K562 (cell line): ENCODE data around the gene IFNGR1. TPM values are rescaled to one million over a fixed set of nuclear protein-coding genes. Genes with fewer than 3 reads are reported as not detected.

Experiments
- ATAC-seq: fragments of 200-7000 bp; cut with Tn5 transposase; 3 replicates; pipeline ENCODE4 v1.9.1; 2020; ENCODE audit warnings: moderate library complexity
- BruUV-seq: library from RNA; stranded (reverse); fragments of 400-500 nt; replicated peaks from 2 replicates; lab custom pipeline; 2021; lab: Mats Ljungman, UMichigan
- CTCF ChIA-PET: fragments of 300-600 bp; formaldehyde crosslinking; extraction: SDS; loops from one replicate; lab custom pipeline; 2021; ENCODE audit warnings: low intra/inter-chr PET ratio; lab: Yijun Ruan, JAX
- POLR2A ChIA-PET: fragments of 300-600, 350-650 bp; sonication (Branson Sonifier 250); formaldehyde crosslinking; extraction: SDS; loops from one replicate; lab custom pipeline; 2021; ENCODE audit warnings: antibody characterized with exemption, inconsistent platforms; lab: Yijun Ruan, JAX
- DNase-seq, 4 experiments: peaks; one replicate each; pipeline versions ENCODE4 v3.0.0 to v3.0.0-alpha.2; 2011 to 2018; ENCODE audit warnings: low spot score in 3 of 4, mixed read lengths in 3 of 4; ENCODE audit errors: extremely low read depth in 1 of 4
- FAIRE-seq: peaks from 2 replicates; lab custom pipeline; 2011; peaks lifted over from hg19 to GRCh38; lab: Jason Lieb, UNC
- H2AFZ ChIP-seq: 2 replicates; pipeline ENCODE4 v1.6.0; 2011; ENCODE audit warnings: low read depth, low read length, control low read depth, inconsistent platforms
- H3K27ac ChIP-seq: fragments of 200-600 bp; 3 replicates; pipeline ENCODE4 v1.8.0; 2011; ENCODE audit warnings: low read depth, mild to moderate bottlenecking, control low read depth, inconsistent platforms, low read length, moderate library complexity, mixed read lengths; ENCODE audit errors: extremely low read depth
- H3K27me3 ChIP-seq, 2 experiments: fragments of 300-600 bp in 1 of 2; 2 replicates in 1 of 2; 3 replicates in 1 of 2; pipeline versions ENCODE4 v1.6.0 to v1.8.0; 2011; ENCODE audit warnings: inconsistent platforms in 2 of 2, low read length in 2 of 2, mild to moderate bottlenecking in 1 of 2, mixed read lengths in 1 of 2, moderate library complexity in 1 of 2; ENCODE audit not compliant: control insufficient read depth in 2 of 2, insufficient read depth in 2 of 2
- H3K36me3 ChIP-seq: fragments of 300-600 bp; 3 replicates; pipeline ENCODE4 v1.8.0; 2011; ENCODE audit warnings: mild to moderate bottlenecking, low read length, inconsistent platforms; ENCODE audit not compliant: control insufficient read depth, insufficient read depth
- H3K4me1 ChIP-seq, 2 experiments: fragments of 200-600 bp in 1 of 2; replicated peaks in 1 of 2; 2 replicates in 1 of 2; 3 replicates in 1 of 2; pipeline versions ENCODE4 v1.5.1 to v1.8.0; 2011; ENCODE audit warnings: inconsistent platforms in 2 of 2, low read length in 2 of 2, mild to moderate bottlenecking in 1 of 2, mixed read lengths in 1 of 2, moderate library complexity in 1 of 2; ENCODE audit not compliant: control insufficient read depth in 2 of 2, insufficient read depth in 2 of 2
- H3K4me2 ChIP-seq: 2 replicates; pipeline ENCODE4 v1.6.1; 2011; ENCODE audit warnings: low read length, control low read depth, inconsistent platforms, mixed read lengths; ENCODE audit not compliant: insufficient read depth
- H3K4me3 ChIP-seq: fragments of 200-600 bp; sonication (generic), shearing (Covaris generic); 2 replicates; pipeline ENCODE4 v1.5.1; 2016; ENCODE audit warnings: control low read depth, inconsistent platforms
- H3K79me2 ChIP-seq: fragments of 200-600 bp; 3 replicates; pipeline ENCODE4 v1.8.0; 2011; ENCODE audit warnings: low read length, inconsistent platforms; ENCODE audit not compliant: control insufficient read depth, insufficient read depth
- H3K9ac ChIP-seq, 2 experiments: 2 replicates each; pipeline versions ENCODE4 v1.6.0 to v1.6.1; 2011; ENCODE audit warnings: low read depth in 2 of 2, low read length in 2 of 2, control low read depth in 1 of 2, inconsistent platforms in 1 of 2, mild to moderate bottlenecking in 1 of 2, mixed read lengths in 1 of 2; ENCODE audit not compliant: insufficient read depth in 1 of 2
- H3K9me1 ChIP-seq: one replicate; pipeline ENCODE4 v1.6.0; 2011; ENCODE audit warnings: inconsistent platforms, mild to moderate bottlenecking, low read length, moderate library complexity; ENCODE audit not compliant: control insufficient read depth, insufficient read depth
- H3K9me3 ChIP-seq: replicated peaks from 2 replicates; pipeline ENCODE4 v1.5.1; 2011; ENCODE audit warnings: low read depth, low read length, inconsistent platforms; ENCODE audit not compliant: control insufficient read depth, insufficient read depth
- H4K20me1 ChIP-seq: replicated peaks from 2 replicates; pipeline ENCODE4 v1.6.1; 2011; ENCODE audit warnings: low read length, inconsistent platforms, mixed read lengths; ENCODE audit not compliant: control insufficient read depth, insufficient read depth
- ATF4 ChIP-seq: fragments of 450-650 bp; formaldehyde crosslinking; IDR thresholded peaks from 2 replicates; pipeline ENCODE4 v1.4.0; 2022; ENCODE audit warnings: mild to moderate bottlenecking, moderate library complexity
- CHD4 ChIP-seq: fragments of 200-600 bp; sonication (generic); IDR thresholded peaks from 3 replicates; pipeline ENCODE4 v1.6.1; 2012; ENCODE audit warnings: low read depth, mild to moderate bottlenecking, mixed read lengths, low read length, inconsistent platforms; ENCODE audit not compliant: insufficient read depth, insufficient replicate concordance, poor library complexity, severe bottlenecking
- MLX ChIP-seq, 2 experiments: fragments of 450-650 bp in 1 of 2; sonication (generic) in 1 of 2; formaldehyde crosslinking; conservative IDR thresholded peaks; 2 replicates each; pipeline versions ENCODE4 v1.4.0 to v1.8.1; 2020 to 2022; ENCODE audit warnings: mild to moderate bottlenecking in 1 of 2, missing genetic modification reagents in 1 of 2
- RFX1 ChIP-seq: fragments of 450-650 bp; IDR thresholded peaks from 2 replicates; pipeline ENCODE4 v1.6.1; 2016; ENCODE audit warnings: mild to moderate bottlenecking, moderate library complexity
- ZNF347 ChIP-seq: fragments of 450-650 bp; formaldehyde crosslinking; IDR thresholded peaks from 2 replicates; pipeline ENCODE4 v1.4.0; 2020; ENCODE audit warnings: low read depth, mild to moderate bottlenecking, moderate library complexity
- WGBS: fragments of 100-300 bp; shearing (Covaris generic); methylation state at CpG from one replicate; pipeline ENCODE4 v1.1.6; 2016; ENCODE audit warnings: low coverage, mixed read lengths; ENCODE audit not compliant: insufficient coverage; ENCODE audit errors: missing lambda C conversion rate; 5-methylcytosine and 5-hydroxymethylcytosine counted together
- in situ Hi-C: fragments of 300-500 bp; cut with MboI; formaldehyde crosslinking; loops from 4 replicates; pipeline ENCODE4 v1.15.0; 2018; ENCODE audit warnings: inconsistent platforms, mixed read lengths
- intact Hi-C: fragments of 100-400 bp; cut with micrococcal nuclease; formaldehyde crosslinking; loops from 2 replicates; pipeline ENCODE4 v1.14.2; 2022
- polyA plus RNA-seq, 8 experiments: library from polyadenylated mRNA; depleted of rRNA in 4 of 8; stranded (reverse) in 5 of 8; unstranded in 3 of 8; fragments of >200 nt; fragmentation: Nextera tagmentation in 2 of 8; fragmentation: Illumina TruSeq in 1 of 8; extraction: Ambion mirVana in 2 of 8; extraction: Trizol in 1 of 8; gene quantifications; 2 replicates each; pipeline versions ENCODE4 v1.2.1 to v1.2.3, GENCODE V29; 2011 to 2014; ENCODE audit warnings: inconsistent platforms in 1 of 8, missing spikeins in 1 of 8
- total RNA-seq, 7 experiments: library from RNA; depleted of rRNA in 6 of 7; stranded (reverse); fragments of >200 nt in 6 of 7; fragmentation: Illumina TruSeq in 2 of 7; extraction: Trizol in 2 of 7; gene quantifications; 2 replicates each; pipeline versions ENCODE4 v1.2.1 to v1.2.3, GENCODE V29; 2011 to 2021; ENCODE audit warnings: low replicate concordance in 1 of 7
- TF ChIP-seq, protein P1 (sequence below): sonication (generic); formaldehyde crosslinking; IDR thresholded peaks from 2 replicates; pipeline ENCODE4 v1.8.1; 2023; ENCODE audit warnings: mild to moderate bottlenecking, missing genetic modification reagents
- TF ChIP-seq, protein P2 (sequence below): sonication (generic); formaldehyde crosslinking; IDR thresholded peaks from 2 replicates; pipeline ENCODE4 v1.8.0; 2023; ENCODE audit warnings: mild to moderate bottlenecking, missing genetic modification reagents
- TF ChIP-seq, protein P3 (sequence below), 2 experiments: fragments of 450-650 bp in 1 of 2; sonication (generic) in 1 of 2; formaldehyde crosslinking in 1 of 2; IDR thresholded peaks in 1 of 2; conservative IDR thresholded peaks in 1 of 2; 2 replicates each; pipeline versions ENCODE4 v1.6.1 to v1.8.1; 2016 to 2023; ENCODE audit warnings: mild to moderate bottlenecking in 2 of 2, moderate library complexity in 2 of 2, inconsistent platforms in 1 of 2, missing genetic modification reagents in 1 of 2
- TF ChIP-seq, protein P4 (sequence below): fragments of 450-650 bp; IDR thresholded peaks from 2 replicates; pipeline ENCODE4 v1.6.1; 2014; ENCODE audit warnings: low read depth, mild to moderate bottlenecking, moderate library complexity, borderline replicate concordance
- TF ChIP-seq, protein P5 (sequence below): fragments of 450-650 bp; formaldehyde crosslinking; IDR thresholded peaks from 2 replicates; pipeline ENCODE4 v1.4.0; 2020; ENCODE audit warnings: mild to moderate bottlenecking, moderate library complexity

IFNGR1 gene
- total and polyA plus RNA-seq, 9 of the 15 experiments (the other 6 are each of a cell fraction or from before 2014, with no cell fraction given): 14.7 to 47.0 (median 26.7) TPM

GRCh38 chr6:137175868-137176245, 43.3 kb downstream of the IFNGR1 start:
- ATAC-seq (no peak), DNase-seq (no peak), FAIRE-seq (no peak)
- Histone ChIP-seq H3K79me2 (no peaks in the 10 kb centered on the region), H3K9ac (no peak overlapping the region), H3K27me3 (no peaks in the 10 kb centered on the region), H4K20me1 (no peaks in the 10 kb centered on the region), H3K36me3 (no peaks in the 10 kb centered on the region), H3K4me2 (no peak overlapping the region), H3K9me1 (no peaks in the 10 kb centered on the region), H3K27ac (no peak overlapping the region), H2AFZ (no peak overlapping the region), H3K4me1 (peaks cover 4 to 26% of the 10 kb centered on the region in 2 experiments; a peak in 4 of 5 replicates), H3K9me3 (no peaks in the 10 kb centered on the region; the same call in 1 of the 2 replicates), H3K4me3 (no peak overlapping the region)
- CTCF ChIA-PET: no interaction called here
- POLR2A ChIA-PET: interaction anchor here (0.7 kb wide), 1 partner anchor 458 kb away, joined by 3 read pairs; no protein-coding TSS in a partner anchor
- 6% methylated on average over 1 of the region's 1 CpG for WGBS
- intact Hi-C loops (no loop called here), in situ Hi-C loops (no loop called here)
- BruUV-seq: no TSS peak
- TF ChIP-seq, protein P1, sequence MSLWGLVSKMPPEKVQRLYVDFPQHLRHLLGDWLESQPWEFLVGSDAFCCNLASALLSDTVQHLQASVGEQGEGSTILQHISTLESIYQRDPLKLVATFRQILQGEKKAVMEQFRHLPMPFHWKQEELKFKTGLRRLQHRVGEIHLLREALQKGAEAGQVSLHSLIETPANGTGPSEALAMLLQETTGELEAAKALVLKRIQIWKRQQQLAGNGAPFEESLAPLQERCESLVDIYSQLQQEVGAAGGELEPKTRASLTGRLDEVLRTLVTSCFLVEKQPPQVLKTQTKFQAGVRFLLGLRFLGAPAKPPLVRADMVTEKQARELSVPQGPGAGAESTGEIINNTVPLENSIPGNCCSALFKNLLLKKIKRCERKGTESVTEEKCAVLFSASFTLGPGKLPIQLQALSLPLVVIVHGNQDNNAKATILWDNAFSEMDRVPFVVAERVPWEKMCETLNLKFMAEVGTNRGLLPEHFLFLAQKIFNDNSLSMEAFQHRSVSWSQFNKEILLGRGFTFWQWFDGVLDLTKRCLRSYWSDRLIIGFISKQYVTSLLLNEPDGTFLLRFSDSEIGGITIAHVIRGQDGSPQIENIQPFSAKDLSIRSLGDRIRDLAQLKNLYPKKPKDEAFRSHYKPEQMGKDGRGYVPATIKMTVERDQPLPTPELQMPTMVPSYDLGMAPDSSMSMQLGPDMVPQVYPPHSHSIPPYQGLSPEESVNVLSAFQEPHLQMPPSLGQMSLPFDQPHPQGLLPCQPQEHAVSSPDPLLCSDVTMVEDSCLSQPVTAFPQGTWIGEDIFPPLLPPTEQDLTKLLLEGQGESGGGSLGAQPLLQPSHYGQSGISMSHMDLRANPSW (CRISPR knock-in tag): no peak
- TF ChIP-seq, protein P2, sequence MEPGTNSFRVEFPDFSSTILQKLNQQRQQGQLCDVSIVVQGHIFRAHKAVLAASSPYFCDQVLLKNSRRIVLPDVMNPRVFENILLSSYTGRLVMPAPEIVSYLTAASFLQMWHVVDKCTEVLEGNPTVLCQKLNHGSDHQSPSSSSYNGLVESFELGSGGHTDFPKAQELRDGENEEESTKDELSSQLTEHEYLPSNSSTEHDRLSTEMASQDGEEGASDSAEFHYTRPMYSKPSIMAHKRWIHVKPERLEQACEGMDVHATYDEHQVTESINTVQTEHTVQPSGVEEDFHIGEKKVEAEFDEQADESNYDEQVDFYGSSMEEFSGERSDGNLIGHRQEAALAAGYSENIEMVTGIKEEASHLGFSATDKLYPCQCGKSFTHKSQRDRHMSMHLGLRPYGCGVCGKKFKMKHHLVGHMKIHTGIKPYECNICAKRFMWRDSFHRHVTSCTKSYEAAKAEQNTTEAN (CRISPR knock-in tag): no peak
- TF ChIP-seq, protein P3, sequence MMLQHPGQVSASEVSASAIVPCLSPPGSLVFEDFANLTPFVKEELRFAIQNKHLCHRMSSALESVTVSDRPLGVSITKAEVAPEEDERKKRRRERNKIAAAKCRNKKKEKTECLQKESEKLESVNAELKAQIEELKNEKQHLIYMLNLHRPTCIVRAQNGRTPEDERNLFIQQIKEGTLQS (IDR thresholded peaks at IDR 0.05): no peak
- TF ChIP-seq, protein P3 (CRISPR knock-in tag; conservative IDR thresholded peaks at IDR 0.05): no peak
- TF ChIP-seq ATF4 (CRISPR knock-in tag) (no peak), ZNF347 (CRISPR knock-in tag) (no peak), MLX (CRISPR knock-in tag; conservative IDR thresholded peaks at IDR 0.05) (no peak), RFX1 (no peak), CHD4 (no peak)
- TF ChIP-seq, protein P4, sequence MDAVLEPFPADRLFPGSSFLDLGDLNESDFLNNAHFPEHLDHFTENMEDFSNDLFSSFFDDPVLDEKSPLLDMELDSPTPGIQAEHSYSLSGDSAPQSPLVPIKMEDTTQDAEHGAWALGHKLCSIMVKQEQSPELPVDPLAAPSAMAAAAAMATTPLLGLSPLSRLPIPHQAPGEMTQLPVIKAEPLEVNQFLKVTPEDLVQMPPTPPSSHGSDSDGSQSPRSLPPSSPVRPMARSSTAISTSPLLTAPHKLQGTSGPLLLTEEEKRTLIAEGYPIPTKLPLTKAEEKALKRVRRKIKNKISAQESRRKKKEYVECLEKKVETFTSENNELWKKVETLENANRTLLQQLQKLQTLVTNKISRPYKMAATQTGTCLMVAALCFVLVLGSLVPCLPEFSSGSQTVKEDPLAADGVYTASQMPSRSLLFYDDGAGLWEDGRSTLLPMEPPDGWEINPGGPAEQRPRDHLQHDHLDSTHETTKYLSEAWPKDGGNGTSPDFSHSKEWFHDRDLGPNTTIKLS: no peak
- TF ChIP-seq, protein P5, sequence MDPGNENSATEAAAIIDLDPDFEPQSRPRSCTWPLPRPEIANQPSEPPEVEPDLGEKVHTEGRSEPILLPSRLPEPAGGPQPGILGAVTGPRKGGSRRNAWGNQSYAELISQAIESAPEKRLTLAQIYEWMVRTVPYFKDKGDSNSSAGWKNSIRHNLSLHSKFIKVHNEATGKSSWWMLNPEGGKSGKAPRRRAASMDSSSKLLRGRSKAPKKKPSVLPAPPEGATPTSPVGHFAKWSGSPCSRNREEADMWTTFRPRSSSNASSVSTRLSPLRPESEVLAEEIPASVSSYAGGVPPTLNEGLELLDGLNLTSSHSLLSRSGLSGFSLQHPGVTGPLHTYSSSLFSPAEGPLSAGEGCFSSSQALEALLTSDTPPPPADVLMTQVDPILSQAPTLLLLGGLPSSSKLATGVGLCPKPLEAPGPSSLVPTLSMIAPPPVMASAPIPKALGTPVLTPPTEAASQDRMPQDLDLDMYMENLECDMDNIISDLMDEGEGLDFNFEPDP: no peak
